ENCODE data around the gene NDUFS7.

Gene NDUFS7

DNA sequence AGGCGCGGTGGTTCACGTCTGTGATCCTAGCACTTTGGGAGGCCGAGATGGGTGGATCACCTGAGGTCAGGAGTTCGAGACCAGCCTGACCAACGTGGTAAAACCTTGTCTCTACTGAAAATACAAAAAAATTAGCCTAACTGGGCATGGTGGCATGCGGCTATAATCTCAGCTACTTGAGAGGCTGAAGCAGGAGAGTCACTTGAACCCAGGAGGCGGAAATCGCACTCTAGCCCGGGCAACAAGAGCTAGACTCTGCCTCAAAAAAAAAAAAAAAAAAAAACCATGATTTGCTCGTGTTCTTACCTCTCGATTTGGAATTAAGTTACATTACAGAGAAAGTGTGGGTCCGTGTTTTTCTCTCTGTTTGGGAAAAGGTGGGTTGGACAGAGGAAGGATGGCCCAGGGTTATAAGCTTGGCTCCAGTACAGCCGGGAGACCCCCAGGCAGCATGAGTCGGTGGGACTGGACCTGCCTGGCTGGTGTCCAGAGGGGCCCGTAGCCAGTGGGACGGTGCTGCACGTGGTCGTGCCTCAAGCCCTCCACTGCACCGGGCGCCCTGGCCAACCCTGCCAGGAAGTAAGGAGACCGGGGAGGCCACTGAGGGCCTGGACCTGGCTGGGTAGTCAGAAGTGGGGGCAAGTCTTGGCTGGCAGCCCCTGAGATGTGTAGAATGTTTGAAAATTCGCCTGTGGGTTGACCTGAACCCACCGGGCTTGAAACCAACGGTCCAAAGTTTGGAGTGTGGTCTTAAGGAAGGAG lies 58.2 kb downstream of the NDUFS7 start:
- no peak for TF ChIP-seq EGR1 (IDR thresholded peaks at IDR 0.05)
- TF ChIP-seq TAF1 (IDR thresholded peaks at IDR 0.05; ENCODE audit: low read depth), result no peak
